Measurements from ENCODE around the gene EML4. TPM values are rescaled to one million over a fixed set of nuclear protein-coding genes. Genes with fewer than 3 reads are reported as not detected.

Gene EML4
- total and polyA plus RNA-seq, 9 of the 15 experiments (the other 6 are each of a cell fraction or from before 2014, with no cell fraction given): 14.7 to 48.3 (median 36.5) TPM

GRCh38 chr2:42139101-42139500, 30.1 kb upstream of the EML4 start (continued):
- TF ChIP-seq ZNF133 (CRISPR knock-in tag; IDR thresholded peaks at IDR 0.05): no peak
- no peak for TF ChIP-seq ETV5 (CRISPR knock-in tag; IDR thresholded peaks at IDR 0.05; ENCODE audit: low read depth)
- TF ChIP-seq ZNF583 (CRISPR knock-in tag; IDR thresholded peaks at IDR 0.05): no peak
- TF ChIP-seq ZBTB34 (CRISPR knock-in tag; IDR thresholded peaks at IDR 0.05): no peak
- no peak for TF ChIP-seq POU5F1 (IDR thresholded peaks at IDR 0.05; ENCODE audit: borderline replicate concordance, low read depth, low read length, partially characterized antibody)
- no peak for TF ChIP-seq ELF4 (CRISPR knock-in tag; IDR thresholded peaks at IDR 0.05)
- no peak for TF ChIP-seq PHF8 (IDR thresholded peaks at IDR 0.05; ENCODE audit: borderline replicate concordance, low read length)
- no peak for TF ChIP-seq SPI1 (IDR thresholded peaks at IDR 0.05; ENCODE audit: borderline replicate concordance, low read depth, low read length)
- no peak for TF ChIP-seq ZNF717 (CRISPR knock-in tag; IDR thresholded peaks at IDR 0.05)
- no peak for TF ChIP-seq ZNF146 (CRISPR knock-in tag; IDR thresholded peaks at IDR 0.05; ENCODE audit: unreplicated experiment)
- TF ChIP-seq GATA2 (CRISPR knock-in tag; IDR thresholded peaks at IDR 0.05): no peak

GRCh38 chr2:42140496-42140895, 28.7 kb upstream of the EML4 start:
- Histone ChIP-seq H2AFZ (ENCODE audit: low read depth, low read length) (no peak overlapping the region), H3K27ac (ENCODE audit: extremely low read depth, low read depth, low read length) (no peak overlapping the region), H3K4me1 (replicated peaks in 1 of 2; ENCODE audit: control insufficient read depth in 2 of 2, insufficient read depth in 2 of 2, low read length in 2 of 2) (peaks cover 9 to 22% of the 10 kb centered on the region in 2 experiments; a peak in 4 of 5 replicates), H3K4me2 (ENCODE audit: insufficient read depth, low read length) (no peak overlapping the region), H3K36me3 (ENCODE audit: control insufficient read depth, insufficient read depth, low read length) (no peaks in the 10 kb centered on the region), H3K27me3 (ENCODE audit: control insufficient read depth in 2 of 2, insufficient read depth in 2 of 2, low read length in 2 of 2) (no peaks in the 10 kb centered on the region), H3K79me2 (ENCODE audit: control insufficient read depth, insufficient read depth, low read length) (no peaks in the 10 kb centered on the region), H3K9me1 (ENCODE audit: control insufficient read depth, insufficient read depth, low read length) (no peaks in the 10 kb centered on the region), H3K4me3 (no peak overlapping the region), H3K9me3 (replicated peaks; ENCODE audit: control insufficient read depth, insufficient read depth, low read depth, low read length) (no peaks in the 10 kb centered on the region), H4K20me1 (replicated peaks; ENCODE audit: control insufficient read depth, insufficient read depth, low read length) (no peaks in the 10 kb centered on the region), H3K9ac (ENCODE audit: insufficient read depth in 1 of 2, low read depth in 2 of 2, low read length in 2 of 2) (no peak overlapping the region)
- WGBS (ENCODE audit: insufficient coverage, low coverage, missing lambda C conversion rate): 92% methylated on average over 2 of the region's 2 CpGs
- no TSS peak for BruUV-seq (replicated peaks)
- FAIRE-seq (no peak), DNase-seq (ENCODE audit: extremely low read depth in 1 of 4, low spot score in 3 of 4) (no peak), ATAC-seq (no peak)
- CTCF ChIA-PET (ENCODE audit: low intra/inter-chr PET ratio): no interaction called here
- POLR2A ChIA-PET: no interaction called here
- in situ Hi-C loops (cut with MboI) (no loop called here), intact Hi-C loops (cut with micrococcal nuclease) (no loop called here)
- TF ChIP-seq ZSCAN29 (IDR thresholded peaks at IDR 0.05) (no peak), SUPT5H (IDR thresholded peaks at IDR 0.05) (no peak), CREBBP (IDR thresholded peaks at IDR 0.05; ENCODE audit: low read depth, low read length) (no peak), ZNF354B (CRISPR knock-in tag; IDR thresholded peaks at IDR 0.05) (no peak), HMGXB4 (CRISPR knock-in tag; IDR thresholded peaks at IDR 0.05) (no peak), NFE2 (IDR thresholded peaks at IDR 0.05; ENCODE audit: low read depth) (no peak), SMAD1 (IDR thresholded peaks at IDR 0.05; ENCODE audit: low read depth, low read length, partially characterized antibody) (no peak), ZNF75A (CRISPR knock-in tag; IDR thresholded peaks at IDR 0.05) (no peak), RBM14 (IDR thresholded peaks at IDR 0.05; ENCODE audit: borderline replicate concordance, insufficient read depth, low read depth, low read length) (no peak), KAT7 (CRISPR knock-in tag; IDR thresholded peaks at IDR 0.05; ENCODE audit: borderline replicate concordance) (no peak), MAZ (CRISPR knock-in tag; conservative IDR thresholded peaks at IDR 0.05 in 1 of 2, IDR thresholded peaks at IDR 0.05 in 1 of 2) (no peak), DPF2 (IDR thresholded peaks at IDR 0.05) (no peak), STAG1 (CRISPR knock-in tag; IDR thresholded peaks at IDR 0.05; ENCODE audit: borderline replicate concordance) (no peak)
